GM11168 (cell line): ENCODE results near the gene ATP8B4.

Experiments
- in situ Hi-C: fragments of 300-500 bp; cut with MboI; formaldehyde crosslinking; loops from one replicate; pipeline ENCODE4 v1.12.0; 2022; ENCODE audit warnings: low sequenced_read_pairs; ENCODE audit not compliant: unreplicated experiment

Gene ATP8B4

GRCh38 chr15:49877117-49877872 is 241.7 kb downstream of the ATP8B4 start:
- in situ Hi-C loops, result loop anchor here (5.0 kb wide), 1 partner anchor 120 kb away; no protein-coding TSS in a partner anchor

GRCh38 chr15:49876401-49877038 is 242.5 kb downstream of the ATP8B4 start:
- in situ Hi-C loops, result loop anchor here (5.0 kb wide), 1 partner anchor 121 kb away; no protein-coding TSS in a partner anchor

GRCh38 chr15:49875392-49875791 is 243.6 kb downstream of the ATP8B4 start:
- in situ Hi-C loops, result loop anchor here (5.0 kb wide), 1 partner anchor 122 kb away; no protein-coding TSS in a partner anchor

- in situ Hi-C loops, result no loop called here
Measured at GRCh38 chr15:49870472-49870871, 248.6 kb downstream of the ATP8B4 start.

- in situ Hi-C loops, result no loop called here
Measured at GRCh38 chr15:49868348-49868747, 250.7 kb downstream of the ATP8B4 start.

- in situ Hi-C loops, result no loop called here
Measured at GRCh38 chr15:49865925-49866757, 252.9 kb downstream of the ATP8B4 start.

GRCh38 chr15:49864251-49864650 is 254.8 kb downstream of the ATP8B4 start:
- in situ Hi-C loops, result no loop called here

- in situ Hi-C loops, result no loop called here
Measured at GRCh38 chr15:49863431-49864224, 255.4 kb downstream of the ATP8B4 start.

- in situ Hi-C loops, result no loop called here
Measured at GRCh38 chr15:49860101-49860500, 258.9 kb downstream of the ATP8B4 start.

GRCh38 chr15:49857496-49858475 is 261.2 kb downstream of the ATP8B4 start:
- in situ Hi-C loops, result no loop called here

- in situ Hi-C loops, result no loop called here
Measured at GRCh38 chr15:49855917-49856637, 263.0 kb downstream of the ATP8B4 start.

GRCh38 chr15:49852756-49853155 is 266.3 kb downstream of the ATP8B4 start:
- in situ Hi-C loops, result no loop called here

- in situ Hi-C loops, result no loop called here
Measured at GRCh38 chr15:49848807-49849206, 270.2 kb downstream of the ATP8B4 start.

- in situ Hi-C loops, result no loop called here
Measured at GRCh38 chr15:49848282-49848724, 270.7 kb downstream of the ATP8B4 start.

GRCh38 chr15:49847423-49848281 is 271.4 kb downstream of the ATP8B4 start:
- in situ Hi-C loops, result no loop called here

- in situ Hi-C loops, result no loop called here
Measured at GRCh38 chr15:49844390-49844789, 274.6 kb downstream of the ATP8B4 start.

GRCh38 chr15:49843725-49844124 is 275.3 kb downstream of the ATP8B4 start:
- in situ Hi-C loops, result no loop called here
